Activated CD4-positive, alpha-beta T cell treated with anti-CD3 and anti-CD28 coated beads, Interleukin-2, amount 50 U/mL, for 16 hours (primary cell): Measurements from ENCODE around the gene SEC23A.
"Not testable (repeated sequence)": the region's sequence is repeated elsewhere in the genome, so short reads cannot be mapped to it uniquely, and the experiment has no call there.

Experiments used
- DNase-seq: peaks from one replicate; pipeline ENCODE4 v3.0.0-alpha.2; 2020

The SEC23A gene

DNA sequence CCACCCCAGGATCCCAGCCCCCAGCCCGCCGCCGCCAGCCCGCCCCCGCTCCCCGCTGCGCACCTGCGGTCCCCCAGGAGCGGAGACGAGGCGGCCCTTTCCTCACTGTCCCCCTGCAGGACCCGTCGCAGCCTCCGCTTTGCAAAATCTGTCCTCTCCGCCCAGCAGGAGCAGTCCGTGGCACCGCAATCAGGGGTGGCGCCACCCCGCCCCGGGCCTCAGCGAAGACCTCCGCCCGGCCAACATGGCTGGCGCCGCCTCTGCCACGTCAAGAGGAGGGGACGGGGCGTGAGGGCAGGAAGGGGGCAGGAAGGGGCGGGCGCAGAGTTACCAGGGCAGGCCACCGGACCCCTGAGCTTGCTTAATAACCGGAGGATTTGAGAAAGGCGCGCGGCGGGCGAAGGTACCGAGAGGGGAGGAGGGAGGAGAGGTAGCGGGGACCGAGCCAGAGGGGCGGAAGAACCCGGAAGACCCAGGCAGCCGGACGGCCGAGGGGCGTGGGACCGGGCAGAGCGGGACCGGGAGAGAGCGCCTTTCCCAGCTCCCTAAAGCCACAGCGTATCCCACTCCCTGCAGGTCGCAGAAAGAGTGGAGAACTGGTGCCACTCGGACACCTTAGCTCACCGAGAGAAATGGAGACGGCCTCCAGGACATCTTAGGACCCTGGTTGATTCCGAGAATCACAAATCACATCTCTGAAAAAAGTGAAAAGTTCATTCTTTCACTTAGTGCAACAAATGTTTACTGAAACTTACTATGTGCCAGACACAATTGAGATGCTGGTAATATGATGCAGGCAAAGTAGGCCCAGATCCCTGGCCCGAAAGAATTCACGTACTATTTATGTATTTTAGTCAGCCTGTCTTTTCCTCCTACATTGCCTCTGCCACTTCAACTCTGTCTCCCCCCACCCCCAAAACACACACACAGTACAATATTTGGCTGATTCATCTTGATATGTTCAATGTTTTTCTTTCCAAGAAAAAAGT, at the start of gene SEC23A:
Gene SEC23A, minus strand, starts transcription at position 267 of the 989 bp plus-strand sequence. CDS start 7,117 bp downstream, outside the sequence.
- DNase-seq, result peak; percentile 90

DNA sequence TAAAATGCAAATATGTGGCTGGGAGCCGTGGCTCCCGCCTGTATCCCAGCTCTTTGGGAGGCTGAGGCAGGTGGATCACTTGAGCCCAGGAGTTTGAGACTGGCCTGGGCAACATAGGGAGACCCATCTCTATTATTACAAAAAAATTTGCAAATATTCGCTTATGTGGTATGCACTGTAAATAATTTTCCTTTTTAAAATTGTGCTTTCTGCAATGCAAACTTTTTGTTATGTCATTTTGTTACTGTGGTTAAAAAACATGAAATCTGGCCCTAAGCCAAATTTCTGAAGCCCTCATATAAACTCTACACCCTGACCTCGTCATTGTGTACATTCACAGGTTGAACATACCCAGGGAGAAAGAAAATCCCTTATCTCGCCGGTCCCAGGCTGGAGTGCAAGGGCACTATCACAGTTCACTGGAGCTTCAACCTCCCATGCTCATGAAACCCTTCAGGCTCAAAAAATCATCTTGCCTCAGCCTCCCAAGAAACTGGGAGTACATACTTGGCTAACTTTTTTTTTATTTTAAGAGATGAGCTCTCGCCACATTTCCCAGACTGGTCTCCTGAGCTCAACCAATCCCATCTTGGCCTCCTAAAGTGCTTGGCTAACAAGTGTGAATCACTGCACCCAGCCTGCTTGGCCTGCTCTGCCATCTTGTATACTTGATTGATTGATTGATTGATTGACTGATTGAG, 42.4 kb upstream of the SEC23A start:
- DNase-seq, result no peak

DNA sequence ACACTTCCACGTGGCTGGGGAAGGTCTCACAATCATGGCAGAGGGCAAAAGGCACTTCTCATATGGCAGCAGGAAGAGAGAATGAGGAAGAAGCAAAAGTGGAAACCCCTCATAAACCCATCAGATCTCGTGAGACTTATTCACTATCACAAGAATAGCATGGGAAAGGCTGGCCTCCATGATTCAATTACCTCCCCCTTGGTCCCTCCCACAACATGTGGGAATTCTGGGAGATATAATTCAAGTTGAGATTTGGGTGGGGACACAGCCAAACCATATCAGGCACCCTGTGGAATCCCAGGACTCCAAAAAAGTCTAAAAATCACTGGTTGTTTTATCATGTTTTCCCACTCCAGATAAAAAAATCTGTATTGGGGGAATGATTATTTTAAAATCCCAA, 40.2 kb upstream of the SEC23A start:
- DNase-seq, result not testable (repeated sequence)

DNA sequence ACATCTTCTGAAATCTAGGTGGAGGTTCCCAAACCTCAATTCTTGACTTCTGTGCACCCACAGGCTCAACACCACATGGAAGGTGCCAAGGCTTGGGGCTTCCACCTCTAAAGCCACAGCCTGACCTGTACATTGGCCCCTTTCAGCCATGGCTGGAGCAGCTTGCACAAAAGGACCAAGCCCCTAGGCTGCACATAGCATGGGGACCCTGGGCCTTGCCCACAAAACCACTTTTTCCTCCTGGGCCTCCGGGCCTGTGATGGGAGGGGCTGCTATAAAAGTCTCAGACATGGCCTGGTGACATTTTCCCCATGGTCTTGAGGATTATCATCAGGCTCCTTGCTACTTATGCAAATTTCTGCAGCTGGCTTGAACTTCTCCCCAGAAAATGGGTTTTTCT, 38.6 kb upstream of the SEC23A start:
- DNase-seq, result not testable (repeated sequence)

DNA sequence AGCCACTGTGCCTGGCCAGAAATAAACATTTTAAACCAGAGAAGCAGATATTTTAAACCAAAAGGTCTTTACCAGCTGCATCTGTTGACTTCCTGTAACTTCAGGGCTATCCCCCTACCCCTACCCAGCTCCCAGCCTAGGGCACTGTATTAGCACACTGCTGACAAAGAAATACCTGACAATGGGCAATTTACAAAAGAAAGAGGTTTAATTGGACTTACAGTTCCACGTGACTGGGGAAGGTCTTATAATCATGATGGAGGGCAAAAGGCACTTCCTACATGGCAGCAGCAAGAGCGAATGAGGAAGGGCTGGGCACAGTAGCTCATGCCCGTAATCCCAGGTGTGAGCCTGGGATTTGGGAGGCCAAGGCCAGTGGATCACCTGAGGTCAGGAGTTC, 37.1 kb upstream of the SEC23A start:
- no peak for DNase-seq

DNA sequence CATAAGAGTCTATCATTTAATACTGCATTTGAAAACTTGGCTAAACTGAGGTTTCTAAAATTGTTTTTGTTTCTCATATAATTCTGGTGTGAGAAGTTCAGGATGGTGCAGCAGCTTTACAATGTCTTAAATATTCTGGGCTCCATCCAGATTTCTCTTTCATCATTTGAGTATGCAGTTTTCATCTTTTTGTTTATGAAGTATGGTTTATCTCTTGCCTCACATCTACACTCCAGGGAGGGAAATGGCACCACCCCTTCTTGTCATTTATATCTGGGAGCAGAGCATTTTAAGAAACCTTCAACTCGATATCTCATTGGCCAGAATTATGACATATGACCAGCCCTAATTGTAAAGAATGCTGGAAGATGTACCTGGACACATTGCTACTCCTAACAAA, 35.4 kb upstream of the SEC23A start:
- DNase-seq, result no peak

DNA sequence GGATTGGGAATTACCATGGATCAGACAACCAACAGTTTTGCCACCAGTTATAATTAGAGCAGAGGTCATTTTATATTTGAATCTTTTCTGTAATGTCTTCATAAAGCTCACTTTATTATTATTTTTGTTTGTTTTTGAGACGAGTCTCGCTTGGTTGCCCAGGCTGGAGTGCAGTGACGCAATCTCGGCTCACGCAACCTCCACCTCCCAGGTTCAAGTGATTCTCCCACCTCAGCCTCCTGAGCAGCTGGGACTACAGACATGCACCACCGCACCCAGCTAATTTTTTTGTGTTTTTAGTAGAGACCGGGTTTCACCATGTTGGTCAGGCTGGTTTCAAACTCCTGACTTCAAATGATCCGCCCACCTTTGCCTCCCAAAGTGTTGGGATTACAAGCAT, 34.8 kb upstream of the SEC23A start:
- not testable (repeated sequence) for DNase-seq

DNA sequence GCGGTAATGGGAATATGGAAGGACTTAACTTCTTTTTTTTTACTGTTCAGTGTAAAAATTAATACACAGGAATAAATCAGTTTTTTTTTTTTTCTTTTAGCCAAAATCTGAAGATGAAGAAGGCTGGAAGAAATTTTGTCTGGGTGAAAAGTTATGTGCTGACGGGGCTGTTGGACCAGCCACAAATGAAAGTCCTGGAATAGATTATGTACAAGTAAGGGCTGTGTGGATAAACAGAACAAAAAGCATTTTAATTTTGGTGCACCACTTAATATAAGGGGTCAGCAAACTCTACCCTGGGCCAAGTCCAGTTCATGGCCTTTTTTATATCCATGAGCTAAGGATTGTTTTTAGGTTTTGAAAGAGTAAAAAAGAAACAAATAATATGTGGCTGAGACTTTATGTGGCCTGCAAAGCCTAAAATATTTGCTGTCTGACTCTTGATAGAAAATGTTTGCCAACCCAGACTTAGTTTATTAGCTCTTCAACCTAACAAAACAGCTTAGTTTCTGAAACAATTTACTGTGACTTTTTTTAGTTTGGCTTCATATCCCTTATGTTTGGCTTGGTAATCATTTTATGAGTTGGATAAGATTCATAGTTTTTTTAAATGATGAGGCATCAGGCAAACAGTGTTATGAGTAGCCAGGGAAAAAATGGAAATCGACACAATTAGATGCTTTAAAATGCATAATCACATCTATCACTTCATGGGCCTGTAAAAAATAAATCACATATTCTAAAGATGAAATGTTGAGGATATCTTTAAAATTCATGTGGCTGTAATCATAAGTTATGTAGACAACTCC, 19.5 kb upstream of the SEC23A start:
- DNase-seq, result no peak

DNA sequence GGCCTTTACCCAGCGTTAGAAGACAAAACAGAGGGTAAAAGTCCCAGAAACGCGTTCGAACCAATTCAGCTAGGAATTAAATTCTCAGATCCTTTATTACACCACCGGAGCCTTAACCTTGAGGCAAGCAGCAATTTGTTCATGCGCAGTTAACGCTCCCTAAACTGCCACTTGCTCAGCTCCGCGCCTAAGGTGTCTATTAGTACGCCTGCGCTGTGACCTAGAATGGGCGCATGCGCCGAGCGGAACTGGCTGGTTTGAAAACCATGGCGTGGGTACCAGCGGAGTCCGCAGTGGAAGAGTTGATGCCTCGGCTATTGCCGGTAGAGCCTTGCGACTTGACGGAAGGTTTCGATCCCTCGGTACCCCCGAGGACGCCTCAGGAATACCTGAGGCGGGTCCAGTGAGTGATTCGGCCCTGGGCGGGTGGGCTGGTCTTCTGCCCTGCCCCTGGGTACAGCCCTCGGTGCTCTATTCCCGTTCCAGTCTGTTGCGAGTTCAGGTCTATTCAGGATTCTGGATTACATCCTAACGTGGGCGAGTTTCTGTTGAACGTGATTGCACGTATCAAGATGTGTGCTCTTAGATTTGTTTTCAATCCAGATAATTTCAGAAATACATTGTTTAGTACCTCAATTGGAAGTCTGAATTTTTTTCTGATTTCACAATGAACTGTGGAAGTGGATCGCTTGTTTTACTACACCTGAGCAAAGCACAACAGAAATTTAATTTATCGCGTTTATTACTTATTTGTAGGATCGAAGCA, 11.2 kb upstream of the SEC23A start, which contains the start of gene GEMIN2:
Gene GEMIN2, plus strand, starts transcription at position 251 of the 766 bp plus-strand sequence. Its CDS starts 16 bp downstream, at position 267.
- peak; percentile 96 for DNase-seq

DNA sequence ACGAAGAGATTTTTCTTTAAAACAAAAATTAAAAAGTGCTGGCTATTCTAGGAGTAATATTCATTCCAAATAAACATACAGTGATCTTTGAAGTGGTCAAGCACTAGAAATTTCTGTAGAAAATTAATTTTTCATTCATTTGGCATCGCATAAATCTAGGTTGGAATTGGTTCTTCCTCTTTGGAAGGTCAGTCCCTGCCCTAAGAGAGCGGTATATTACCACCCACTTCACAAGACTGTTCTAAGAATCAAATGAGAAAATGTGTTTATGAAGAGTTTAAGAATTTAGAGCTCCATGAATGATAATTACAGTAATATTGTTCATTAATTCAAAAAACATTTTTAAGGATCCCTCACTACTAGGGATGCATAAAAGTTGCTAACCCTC, 10.6 kb upstream of the SEC23A start:
- no peak for DNase-seq

DNA sequence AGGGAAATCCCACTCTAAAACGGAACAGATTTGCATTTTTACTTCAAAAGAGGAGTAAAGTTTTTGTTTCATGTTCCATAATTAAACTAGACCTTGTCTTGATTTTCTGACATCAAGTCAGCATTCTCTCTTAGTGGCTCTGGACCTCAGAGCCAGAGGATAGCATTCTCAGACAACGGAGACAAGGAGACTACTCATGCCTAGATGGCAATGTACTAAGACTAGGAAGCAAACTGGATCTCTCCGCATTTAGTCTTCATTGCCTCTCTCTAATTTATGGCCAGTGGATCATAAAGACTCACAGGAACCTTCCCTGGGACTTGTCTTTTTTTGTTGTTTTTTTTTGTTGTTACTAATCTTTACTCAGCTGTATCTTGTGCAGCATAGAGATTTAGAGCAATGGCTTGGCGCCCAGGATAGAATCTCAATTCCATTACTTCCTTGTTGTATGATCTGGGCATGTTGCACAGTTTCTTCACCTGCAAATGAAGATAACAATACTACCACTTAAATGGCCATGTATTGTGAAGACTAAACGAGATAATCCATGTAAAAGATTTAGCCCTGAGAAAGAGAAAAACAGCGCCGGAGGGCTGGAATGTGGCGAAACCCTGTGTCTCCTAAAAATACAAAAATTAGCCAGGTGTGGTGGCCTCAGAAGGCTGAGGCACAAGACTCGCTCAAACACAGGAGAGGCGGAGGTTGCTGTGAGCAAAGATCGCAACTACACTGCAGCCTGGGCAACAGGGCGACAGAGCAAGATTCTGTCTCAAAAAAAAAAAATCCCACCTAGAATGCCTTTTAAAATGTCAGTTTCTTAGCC, 7.1 kb upstream of the SEC23A start:
- no peak for DNase-seq

DNA sequence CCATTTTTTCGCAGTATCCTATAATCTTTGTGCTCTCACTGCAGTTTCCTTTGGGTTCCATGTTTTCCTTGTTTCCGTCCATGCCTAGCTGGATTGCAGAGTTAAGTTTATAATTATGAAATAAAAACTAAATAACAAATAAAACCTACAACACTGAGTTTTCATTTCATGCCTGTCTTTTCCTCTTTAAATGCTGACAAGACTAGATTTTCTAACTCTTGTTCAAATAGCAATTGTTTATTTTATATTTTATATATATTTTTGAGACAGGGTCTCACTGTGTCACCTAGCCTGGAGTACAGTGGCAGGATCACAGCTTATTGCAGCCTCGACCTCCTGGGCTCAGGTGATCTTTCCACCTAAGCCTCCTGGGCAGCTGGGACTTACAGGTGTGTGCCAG, 5.8 kb upstream of the SEC23A start:
- DNase-seq, result no peak

DNA sequence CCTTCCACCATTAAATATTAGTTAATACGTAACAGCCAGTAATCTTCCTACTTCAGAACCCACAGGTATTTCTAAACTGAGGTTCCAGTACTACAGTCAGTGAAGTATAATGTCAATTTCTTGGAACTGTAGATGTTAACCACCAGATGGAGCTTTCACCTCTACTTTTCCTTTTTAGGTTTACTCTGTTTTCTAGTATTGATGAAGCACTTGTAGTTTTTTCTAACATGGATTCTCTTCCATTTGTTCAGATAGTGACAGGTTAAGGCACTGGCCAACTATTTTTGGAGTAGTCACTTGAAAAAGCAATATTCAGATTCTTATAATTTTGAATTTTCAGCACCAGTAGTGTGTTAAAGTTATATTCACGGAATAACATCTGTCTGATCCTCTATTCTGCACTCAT, 4.6 kb upstream of the SEC23A start:
- peak; percentile 56 for DNase-seq

DNA sequence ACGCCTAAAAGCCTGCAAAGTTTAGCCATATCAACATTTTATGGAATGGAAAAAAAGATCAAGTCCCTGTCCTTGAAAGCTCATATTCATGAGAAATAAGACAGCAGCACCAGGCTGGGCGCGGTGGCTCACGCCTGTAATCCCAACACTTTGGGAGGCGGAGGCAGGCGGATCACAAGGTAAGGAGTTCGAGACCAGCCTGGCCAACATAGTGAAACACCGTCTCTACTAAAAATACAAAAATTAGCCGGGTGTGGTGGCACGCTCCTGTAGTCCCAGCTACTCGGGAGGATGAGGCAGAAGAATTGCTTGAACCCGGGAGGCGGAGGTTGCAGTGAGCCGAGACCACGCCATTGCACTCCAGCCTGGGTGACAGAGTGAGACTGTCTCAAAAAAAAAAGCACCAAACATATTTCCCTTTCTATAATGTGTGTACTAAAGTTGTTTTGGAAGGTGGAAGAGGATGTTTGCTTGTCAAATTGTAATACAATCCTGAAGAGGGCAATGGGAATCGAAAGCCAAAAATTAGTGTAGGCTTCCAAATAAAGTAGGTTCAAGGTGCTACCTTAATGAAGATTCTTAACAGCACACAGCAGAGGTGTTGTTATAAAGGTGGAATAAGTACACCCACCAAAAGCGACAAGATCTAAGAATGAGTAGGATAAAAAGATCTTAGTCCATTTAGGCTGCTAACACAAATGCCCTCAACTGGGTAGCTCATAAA, 1.2 kb upstream of the SEC23A start:
- DNase-seq, result not testable (repeated sequence)

DNA sequence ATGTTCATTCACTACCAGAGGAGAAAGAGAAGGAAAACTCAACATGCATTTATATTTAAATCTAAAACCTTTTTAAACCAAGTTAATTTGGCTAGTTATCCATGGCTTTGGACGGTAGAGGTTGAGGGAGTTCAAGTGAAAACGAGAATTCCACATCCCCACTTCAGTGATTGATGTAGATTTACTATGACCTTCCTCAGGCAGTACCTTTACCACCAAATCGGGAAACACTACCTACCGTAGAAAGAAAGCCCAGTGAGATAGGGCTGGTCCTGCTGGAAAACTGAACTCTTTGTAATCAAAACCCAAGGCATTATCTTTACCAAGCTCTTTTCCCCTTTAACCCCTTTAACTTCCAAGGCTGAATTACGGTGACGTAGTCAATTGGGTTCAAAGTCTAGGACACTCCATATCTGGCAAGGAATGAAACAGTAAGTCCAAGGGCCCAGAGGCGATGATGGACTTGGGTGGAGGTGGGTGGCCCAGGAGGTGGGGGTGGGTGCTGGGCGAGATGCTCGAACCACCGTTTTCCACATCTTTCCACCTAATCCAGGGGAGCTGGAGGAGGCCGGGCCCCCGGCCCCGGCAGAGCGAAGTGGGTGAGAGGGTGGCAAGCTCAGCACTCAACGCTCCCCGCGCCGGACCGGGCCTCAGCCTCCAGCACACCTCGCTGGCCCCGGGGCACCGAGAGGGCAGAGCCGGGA, 618 bp downstream of the SEC23A start:
- DNase-seq, result peak; percentile 3

DNA sequence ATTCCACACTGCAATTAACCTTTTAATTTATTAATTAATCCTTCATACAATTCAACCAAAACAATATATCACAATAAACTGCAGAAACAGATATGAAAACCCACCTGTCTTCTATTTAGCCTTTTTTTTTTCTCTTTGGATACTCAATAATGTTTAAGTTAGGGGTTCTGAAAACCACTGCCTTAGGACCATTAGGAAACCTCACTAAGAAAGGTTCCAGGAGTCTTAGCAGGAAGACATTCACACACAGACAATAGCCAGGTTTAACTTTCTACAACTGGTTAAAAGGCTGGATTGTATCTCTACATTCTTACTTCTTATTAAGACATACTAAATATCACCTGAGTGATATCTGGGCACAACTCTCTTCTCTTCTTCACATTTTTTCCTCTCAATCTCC, 3.3 kb downstream of the SEC23A start:
- no peak for DNase-seq

DNA sequence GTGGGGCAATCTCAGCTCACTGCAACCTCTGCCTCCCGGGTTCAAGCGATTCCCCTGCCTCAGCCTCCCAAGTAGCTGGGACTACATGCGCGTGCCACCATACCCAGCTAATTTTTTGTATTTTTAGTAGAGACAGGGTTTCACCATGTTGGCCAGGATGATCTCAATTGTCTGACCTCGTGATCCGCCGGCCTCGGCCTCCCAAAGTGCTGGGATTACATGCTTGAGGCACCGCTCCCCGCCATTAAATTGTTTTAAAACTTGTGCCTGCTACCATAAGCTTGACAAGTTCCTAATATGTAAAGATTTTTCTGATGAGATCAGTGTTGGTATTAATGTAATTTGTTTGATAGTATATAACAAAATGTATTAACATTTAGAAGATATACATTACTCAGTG, 3.8 kb downstream of the SEC23A start:
- not testable (repeated sequence) for DNase-seq

DNA sequence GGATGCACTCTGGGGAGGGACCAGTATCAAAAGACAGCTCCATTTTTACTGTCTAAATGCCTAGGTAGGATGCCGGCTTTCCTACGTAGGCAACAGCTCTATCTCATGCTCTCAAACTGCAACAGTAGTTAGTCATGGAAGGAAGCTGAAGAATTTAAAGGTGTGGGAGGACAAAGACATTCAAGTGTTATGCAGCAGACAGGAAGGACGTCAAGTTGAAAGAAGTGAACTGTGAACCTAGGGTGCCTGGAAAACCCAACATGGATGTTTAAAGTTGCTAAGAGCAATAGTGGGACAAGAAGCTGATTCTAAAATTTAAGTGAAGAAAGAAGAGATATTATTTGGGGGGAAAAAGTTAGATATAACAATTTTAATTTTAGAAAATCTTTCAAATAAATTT, 5.9 kb downstream of the SEC23A start:
- DNase-seq, result peak; percentile 55

DNA sequence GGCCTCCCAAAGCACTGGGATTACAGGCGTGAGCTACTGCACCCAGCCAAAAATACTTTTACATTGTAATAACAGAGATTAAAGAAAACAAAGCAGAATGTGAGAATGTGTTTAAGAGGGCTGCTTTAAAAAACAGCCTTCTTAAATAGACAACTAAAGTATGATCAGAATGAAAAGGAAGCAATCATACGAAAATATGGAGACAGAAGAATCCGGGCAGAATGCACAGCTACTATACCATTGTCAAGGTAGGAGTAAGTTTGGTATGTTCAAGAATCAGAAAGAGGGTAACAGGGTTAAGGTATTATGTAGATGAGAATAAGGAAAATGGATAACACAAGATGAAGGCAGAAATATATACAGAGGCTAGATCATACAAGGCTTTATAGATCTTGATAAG, 8.5 kb downstream of the SEC23A start:
- DNase-seq, result no peak

DNA sequence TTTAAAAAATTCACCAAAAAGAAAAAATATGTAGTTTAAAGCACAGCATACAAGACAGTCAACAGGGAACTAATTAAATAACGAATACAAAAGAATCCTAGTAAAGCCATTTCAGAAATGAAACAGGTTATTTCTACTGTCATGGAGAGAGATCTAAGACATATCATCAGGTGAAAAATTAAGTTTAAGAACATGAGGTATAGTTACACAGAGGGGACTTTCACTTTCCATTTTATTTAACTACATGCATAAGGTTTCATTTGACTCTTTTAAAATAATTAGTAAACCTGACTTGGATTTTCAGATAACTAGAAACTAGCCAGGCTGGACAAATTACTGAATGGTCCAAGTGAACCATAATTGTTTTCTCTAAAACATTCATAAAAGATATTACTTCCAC, 11.3 kb downstream of the SEC23A start:
- no peak for DNase-seq
